PC-3 (cell line): ENCODE results near the gene KIF25. TPM values are rescaled to one million over a fixed set of nuclear protein-coding genes. Genes with fewer than 3 reads are reported as not detected.

Experiments used
- ATAC-seq: fragments of 200-7000 bp; cut with Tn5 transposase; 2 replicates; pipeline ENCODE4 v1.9.1; 2020; ENCODE audit warnings: mild to moderate bottlenecking, moderate library complexity
- BruUV-seq: library from RNA; stranded (reverse); fragments of 400-500 nt; replicated peaks from 2 replicates; lab custom pipeline; 2021; lab: Mats Ljungman, UMichigan
- CTCF ChIA-PET: fragments of 300-600 bp; sonication (Branson Sonifier 250); formaldehyde crosslinking; loops from one replicate; lab custom pipeline; 2022; ENCODE audit warnings: antibody characterized with exemption; lab: Charles Lee
- POLR2A ChIA-PET: fragments of 300-600 bp; sonication (Branson Sonifier 250); formaldehyde crosslinking; loops from one replicate; lab custom pipeline; 2022; ENCODE audit warnings: antibody characterized with exemption; ENCODE audit not compliant: unreplicated experiment; lab: Charles Lee
- DNase-seq: peaks from one replicate; pipeline ENCODE4 v3.0.0-alpha.2; 2015
- H2AFZ ChIP-seq: fragments of 300-600 bp; sonication (generic); 2 replicates; pipeline ENCODE4 v1.6.0; 2016; ENCODE audit warnings: antibody characterized with exemption, low read length
- H3F3A ChIP-seq: fragments of 300-600 bp; sonication (generic); one replicate; pipeline ENCODE4 v1.6.0; 2017; ENCODE audit warnings: antibody characterized with exemption, low read length, control low read depth, mild to moderate bottlenecking; ENCODE audit not compliant: unreplicated experiment
- H3K27ac ChIP-seq: fragments of 300-600 bp; sonication (generic); 2 replicates; pipeline ENCODE4 v1.5.1; 2016; ENCODE audit warnings: mild to moderate bottlenecking, low read length
- H3K27me3 ChIP-seq: fragments of 300-600 bp; sonication (generic); 2 replicates; pipeline ENCODE4 v1.6.1; 2016; ENCODE audit warnings: low read length, mixed read lengths
- H3K36me3 ChIP-seq: fragments of 300-600 bp; sonication (generic); 2 replicates; pipeline ENCODE4 v1.6.1; 2016; ENCODE audit warnings: low read depth, mixed run types, low read length, mixed read lengths
- H3K4me1 ChIP-seq: fragments of 300-600 bp; sonication (generic); 2 replicates; pipeline ENCODE4 v1.5.1; 2016; ENCODE audit warnings: low read length; ENCODE audit not compliant: insufficient read depth
- H3K4me2 ChIP-seq: fragments of 300-600 bp; sonication (generic); 2 replicates; pipeline ENCODE4 v1.6.0; 2016; ENCODE audit warnings: low read length
- H3K4me3 ChIP-seq: fragments of 300-600 bp; sonication (generic); 2 replicates; pipeline ENCODE4 v1.5.1; 2016; ENCODE audit warnings: mild to moderate bottlenecking, low read length, mixed read lengths
- H3K79me2 ChIP-seq: fragments of 300-600 bp; sonication (generic); 2 replicates; pipeline ENCODE4 v1.6.1; 2017; ENCODE audit warnings: low read length, mixed read lengths
- H3K9ac ChIP-seq: fragments of 300-600 bp; sonication (generic); 2 replicates; pipeline ENCODE4 v1.6.0; 2016; ENCODE audit warnings: mild to moderate bottlenecking, low read length
- H3K9me2 ChIP-seq: fragments of 300-600 bp; sonication (generic); replicated peaks from 2 replicates; pipeline ENCODE4 v1.6.1; 2016; ENCODE audit warnings: mixed run types, low read length, mixed read lengths
- H3K9me3 ChIP-seq: fragments of 300-600 bp; sonication (generic); 2 replicates; pipeline ENCODE4 v1.6.1; 2016; ENCODE audit warnings: low read length, mixed read lengths
- H4K20me1 ChIP-seq: fragments of 300-600 bp; sonication (generic); 2 replicates; pipeline ENCODE4 v1.6.1; 2016; ENCODE audit warnings: low read length, mixed read lengths
- EZH2 ChIP-seq: fragments of 300-600 bp; sonication (generic); IDR thresholded peaks from one replicate; pipeline ENCODE4 v1.6.1; 2017; ENCODE audit warnings: antibody characterized with exemption, mild to moderate bottlenecking, low read length; ENCODE audit not compliant: unreplicated experiment
- EZH2phosphoT487 ChIP-seq: fragments of 300-600 bp; sonication (generic); IDR thresholded peaks from 2 replicates; pipeline ENCODE4 v1.6.1; 2018; ENCODE audit warnings: mild to moderate bottlenecking, antibody characterized with exemption, low read length, borderline replicate concordance
- intact Hi-C: fragments of 100-400 bp; cut with micrococcal nuclease; formaldehyde crosslinking; loops from 2 replicates; pipeline ENCODE4 v1.9.0; 2023
- total RNA-seq: library from RNA; depleted of rRNA; stranded (reverse); fragments of >200 nt; gene quantifications from 2 replicates; pipeline ENCODE4 v1.2.3, GENCODE V29; 2014
- TF ChIP-seq, protein P1 (sequence below): fragments of 300-600 bp; sonication (generic); conservative IDR thresholded peaks from 2 replicates; pipeline ENCODE4 v1.5.1; 2017; ENCODE audit warnings: antibody characterized with exemption, low read depth, mild to moderate bottlenecking, low read length

Gene KIF25
- total RNA-seq, 1 experiment from 2014 or later = not detected

DNA sequence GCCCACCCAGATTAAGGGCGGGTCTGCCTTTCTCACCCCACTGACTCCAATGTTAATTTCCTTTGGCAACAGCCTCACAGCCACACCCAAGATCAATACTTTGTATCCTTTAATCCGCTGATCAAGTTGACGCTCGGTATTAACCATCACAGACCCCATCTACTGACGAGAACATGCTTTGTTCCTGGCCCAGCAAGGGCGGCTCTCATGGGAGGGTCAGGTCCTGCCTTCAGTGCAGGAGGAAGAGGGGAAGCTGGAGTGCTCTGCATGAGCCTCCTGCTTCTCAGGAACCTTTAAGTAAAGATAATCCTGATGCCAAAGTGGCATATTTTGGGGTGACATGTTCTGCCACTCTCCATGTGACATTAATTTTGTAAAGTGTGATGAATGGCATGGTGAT, 8.3 kb downstream of the KIF25 start:
- Histone ChIP-seq H4K20me1 (no peaks in the 10 kb centered on the region), H3K27ac (no peak overlapping the region), H3K9me3 (no peaks in the 10 kb centered on the region), H3K36me3 (no peaks in the 10 kb centered on the region), H3K27me3 (no peaks in the 10 kb centered on the region), H3K9ac (no peak overlapping the region), H2AFZ (no peak overlapping the region), H3K9me2 (no peaks in the 10 kb centered on the region), H3F3A (no peaks in the 10 kb centered on the region), H3K79me2 (no peaks in the 10 kb centered on the region), H3K4me3 (no peak overlapping the region), H3K4me2 (no peak overlapping the region), H3K4me1 (peaks cover 13% of the 10 kb centered on the region)
- intact Hi-C loops = no loop called here
- CTCF ChIA-PET = no interaction called here
- DNase-seq = no peak
- no peak for ATAC-seq
- POLR2A ChIA-PET = no interaction called here
- TF ChIP-seq EZH2phosphoT487 (no peak), EZH2 (no peak)
- TF ChIP-seq, protein P1, sequence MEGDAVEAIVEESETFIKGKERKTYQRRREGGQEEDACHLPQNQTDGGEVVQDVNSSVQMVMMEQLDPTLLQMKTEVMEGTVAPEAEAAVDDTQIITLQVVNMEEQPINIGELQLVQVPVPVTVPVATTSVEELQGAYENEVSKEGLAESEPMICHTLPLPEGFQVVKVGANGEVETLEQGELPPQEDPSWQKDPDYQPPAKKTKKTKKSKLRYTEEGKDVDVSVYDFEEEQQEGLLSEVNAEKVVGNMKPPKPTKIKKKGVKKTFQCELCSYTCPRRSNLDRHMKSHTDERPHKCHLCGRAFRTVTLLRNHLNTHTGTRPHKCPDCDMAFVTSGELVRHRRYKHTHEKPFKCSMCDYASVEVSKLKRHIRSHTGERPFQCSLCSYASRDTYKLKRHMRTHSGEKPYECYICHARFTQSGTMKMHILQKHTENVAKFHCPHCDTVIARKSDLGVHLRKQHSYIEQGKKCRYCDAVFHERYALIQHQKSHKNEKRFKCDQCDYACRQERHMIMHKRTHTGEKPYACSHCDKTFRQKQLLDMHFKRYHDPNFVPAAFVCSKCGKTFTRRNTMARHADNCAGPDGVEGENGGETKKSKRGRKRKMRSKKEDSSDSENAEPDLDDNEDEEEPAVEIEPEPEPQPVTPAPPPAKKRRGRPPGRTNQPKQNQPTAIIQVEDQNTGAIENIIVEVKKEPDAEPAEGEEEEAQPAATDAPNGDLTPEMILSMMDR = no peak
- BruUV-seq = no TSS peak

DNA sequence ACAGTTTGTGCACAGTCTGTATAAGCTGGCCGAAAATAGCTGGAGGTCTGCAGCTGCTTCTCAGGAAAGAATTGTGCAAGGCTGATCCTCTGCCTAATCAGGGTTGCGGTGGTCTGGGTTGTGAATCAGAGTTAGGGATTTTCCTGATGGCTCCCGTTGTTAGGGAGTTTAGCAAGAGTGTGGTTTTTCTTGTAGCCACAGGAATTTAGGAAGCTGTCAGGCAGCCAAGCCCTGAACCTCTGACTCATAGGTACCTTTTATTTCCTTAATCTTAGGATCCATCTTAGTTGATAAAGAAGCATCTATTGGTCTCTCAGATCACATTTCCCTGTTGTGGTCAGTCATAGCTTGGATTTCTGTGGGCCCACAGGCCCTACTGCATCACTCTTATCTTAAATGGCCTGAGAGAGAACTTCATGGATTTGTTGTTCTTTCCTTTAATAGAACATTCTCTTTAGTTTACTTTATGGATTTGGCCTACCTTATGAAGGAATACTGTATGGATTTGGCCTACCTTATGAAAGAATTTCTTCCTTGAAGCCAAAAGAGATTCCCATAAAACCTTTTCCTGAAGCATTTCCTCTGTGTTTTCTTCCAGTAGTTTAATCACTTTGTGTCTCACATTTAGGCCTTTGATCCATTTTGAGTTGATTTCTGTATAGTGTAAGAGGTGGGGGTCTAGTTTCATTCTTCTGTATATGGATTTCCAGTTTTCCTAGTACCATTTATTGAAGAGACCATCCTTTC, 10.3 kb downstream of the KIF25 start:
- ATAC-seq = peak; percentile 97
- no peak overlapping the region for H3K9ac ChIP-seq
- POLR2A ChIA-PET = no interaction called here

More for the DNA sequence above, 10.3 kb downstream of the KIF25 start:
- H3F3A ChIP-seq = no peaks in the 10 kb centered on the region
- no peaks in the 10 kb centered on the region for H3K9me2 ChIP-seq
- no peaks in the 10 kb centered on the region for H3K36me3 ChIP-seq
- no peaks in the 10 kb centered on the region for H3K9me3 ChIP-seq
- intact Hi-C loops = loop anchor here (1.0 kb wide), 1 partner anchor 17 kb away; no protein-coding TSS in a partner anchor
- no peaks in the 10 kb centered on the region for H3K79me2 ChIP-seq
- no peak overlapping the region for H3K4me3 ChIP-seq
- peak; percentile 94 for DNase-seq
- no peaks in the 10 kb centered on the region for H4K20me1 ChIP-seq
- H3K4me1 ChIP-seq = peaks cover 13% of the 10 kb centered on the region
- TF ChIP-seq EZH2phosphoT487 = no peak
- no peak for TF ChIP-seq EZH2
- TF ChIP-seq, protein P1 = no peak
- CTCF ChIA-PET = no interaction called here
- peak overlapping the region; percentile 40; the same call in 1 of the 2 replicates for H3K4me2 ChIP-seq
- no peak overlapping the region for H2AFZ ChIP-seq
- peak overlapping the region; percentile 74 for H3K27ac ChIP-seq
- no TSS peak for BruUV-seq
- H3K27me3 ChIP-seq = no peaks in the 10 kb centered on the region
